Lung (tissue), 12 donors: ENCODE data around the gene ARHGEF7. TPM values are rescaled to one million over a fixed set of nuclear protein-coding genes. Genes with fewer than 3 reads are reported as not detected.

Experiments used
- ATAC-seq: fragments of 200-7000 bp; cut with Tn5 transposase; one replicate; pipeline ENCODE4 v1.9.1; 2020; ENCODE audit warnings: moderate number of reproducible peaks; ENCODE audit not compliant: insufficient read depth, low FRiP score
- DNase-seq, 3 donors: peaks; one replicate each; pipeline ENCODE4 v3.0.0-alpha.2; 2013 to 2017
- H3K27ac ChIP-seq, 2 donors: one replicate each; pipeline ENCODE4 v1.5.1; 2013; ENCODE audit warnings: mild to moderate bottlenecking in 2 of 2, moderate library complexity in 2 of 2, control low read depth in 1 of 2, inconsistent platforms in 1 of 2, low read depth in 1 of 2, low read length in 1 of 2
- H3K27me3 ChIP-seq, 3 donors: one replicate each; pipeline ENCODE4 v1.5.1; 2013; ENCODE audit warnings: low read length in 2 of 3; ENCODE audit not compliant: control insufficient read depth in 3 of 3, insufficient read depth in 3 of 3
- H3K36me3 ChIP-seq, 4 donors: one replicate each; pipeline ENCODE4 v1.5.1; 2013; ENCODE audit warnings: low read length in 4 of 4, mild to moderate bottlenecking in 1 of 4, moderate library complexity in 1 of 4; ENCODE audit not compliant: control insufficient read depth in 4 of 4, insufficient read depth in 4 of 4
- H3K4me1 ChIP-seq, 5 donors: one replicate each; pipeline ENCODE4 v1.5.1; 2013; ENCODE audit warnings: low read length in 5 of 5, mild to moderate bottlenecking in 2 of 5, moderate library complexity in 1 of 5; ENCODE audit not compliant: control insufficient read depth in 5 of 5, insufficient read depth in 5 of 5
- H3K4me3 ChIP-seq: one replicate; pipeline ENCODE4 v1.5.1; 2013; ENCODE audit warnings: mild to moderate bottlenecking, control low read depth, moderate library complexity
- H3K9ac ChIP-seq, 2 donors: one replicate each; pipeline ENCODE4 v1.5.1; 2013; ENCODE audit warnings: low read length in 2 of 2, control low read depth in 1 of 2; ENCODE audit not compliant: insufficient read depth in 1 of 2
- H3K9me3 ChIP-seq, 4 donors: one replicate each; pipeline ENCODE4 v1.5.1; 2013; ENCODE audit warnings: low read length in 3 of 4, mild to moderate bottlenecking in 1 of 4, moderate library complexity in 1 of 4; ENCODE audit not compliant: control insufficient read depth in 4 of 4, insufficient read depth in 3 of 4
- CTCF ChIP-seq: IDR thresholded peaks from 2 replicates; pipeline ENCODE4 v1.5.1; 2012; ENCODE audit warnings: mild to moderate bottlenecking; ENCODE audit errors: control extremely low read depth, extremely low read depth
- WGBS, 2 donors: extraction: QIAGEN DNeasy Blood & Tissue Kit; methylation state at CpG; one replicate each; pipeline ENCODE4 v1.1.7; 2013; 5-methylcytosine and 5-hydroxymethylcytosine counted together
- polyA plus RNA-seq, 2 donors: library from polyadenylated mRNA; stranded (reverse); fragments of 200-250 nt; gene quantifications; one replicate each; pipeline ENCODE4 v1.2.1, GENCODE V29; 2013
- total RNA-seq, 2 donors: library from RNA; depleted of rRNA in 1 of 2; stranded (reverse); fragments of >200 nt in 1 of 2; gene quantifications; one replicate each; pipeline ENCODE4 v1.2.1, GENCODE V29; 2014 to 2021
- donor health status: control.
- donor health status: control.
- donor health status: Bipolar disorder and iron deficiency.
- donor health status: healthy.
- donor health status: DM: yes; HTN: yes; CAD: no.

The ARHGEF7 gene
- total and polyA plus RNA-seq, 4 donors, result 20.9 to 143 (median 37.8) TPM

DNA sequence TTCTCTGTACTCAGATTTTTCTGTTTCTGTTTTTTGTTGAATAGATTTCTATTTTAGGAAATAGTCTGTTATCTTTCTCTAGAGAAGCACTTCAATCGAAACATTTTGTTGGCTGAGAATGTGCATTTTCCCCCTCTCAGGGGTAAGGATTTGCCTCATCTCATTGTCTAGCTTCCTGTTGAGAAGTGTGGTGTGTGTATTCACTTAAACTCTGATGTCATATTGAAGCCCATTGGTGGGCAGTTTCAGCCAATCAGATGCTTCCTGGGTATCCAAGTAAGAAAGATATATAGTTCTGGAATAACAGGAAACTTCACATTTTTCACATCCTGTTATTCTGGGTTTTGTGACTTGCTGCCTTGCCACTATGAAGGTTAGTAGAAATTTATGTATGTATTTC is 87.6 kb downstream of the ARHGEF7 start:
- Histone ChIP-seq H3K27ac (no peak overlapping the region), H3K9ac (peak overlapping the region in 1 of 2 donors; percentile 96), H3K27me3 (no peaks in the 10 kb centered on the region), H3K36me3 (peaks cover 0 to 4% (median 1%) of the 10 kb centered on the region in 4 donors), H3K4me3 (no peak overlapping the region), H3K9me3 (no peaks in the 10 kb centered on the region), H3K4me1 (peaks cover 5 to 33% (median 23%) of the 10 kb centered on the region in 5 donors)
- WGBS, 2 donors, result 5 to 13% methylated on average over 1 of the region's 1 CpG
- TF ChIP-seq CTCF, result no peak
- ATAC-seq (peak; percentile 20), DNase-seq (peak; percentile 80 to 91 (median 89))

GRCh38 chr13:111203736-111204389 is 88.8 kb downstream of the ARHGEF7 start:
- ATAC-seq (no peak), DNase-seq (peak in 1 of 3 donors; percentile 50)
- no peaks in the 10 kb centered on the region for H3K27me3 ChIP-seq
- H3K9ac ChIP-seq, result peak overlapping the region in 1 of 2 donors; percentile 96
- WGBS, 2 donors, result 46 to 47% methylated on average over 11 of the region's 11 CpGs
- peak overlapping the region; percentile 2 to 58 for H3K27ac ChIP-seq
- H3K36me3 ChIP-seq, result peaks cover 0 to 3% (median 1%) of the 10 kb centered on the region in 4 donors
- no peak for TF ChIP-seq CTCF
- no peak overlapping the region for H3K4me3 ChIP-seq
- no peaks in the 10 kb centered on the region for H3K9me3 ChIP-seq
- H3K4me1 ChIP-seq, result peaks cover 5 to 33% (median 23%) of the 10 kb centered on the region in 5 donors

GRCh38 chr13:111204438-111205177 is 89.5 kb downstream of the ARHGEF7 start:
- 41 to 47% methylated on average over 16 of the region's 16 CpGs for WGBS, 2 donors
- DNase-seq (peak; percentile 88 to 93 (median 90)), ATAC-seq (peak; percentile 39)
- Histone ChIP-seq H3K36me3 (peaks cover 0 to 3% (median 1%) of the 10 kb centered on the region in 4 donors), H3K9me3 (no peaks in the 10 kb centered on the region), H3K27ac (peak overlapping the region in 1 of 2 donors; percentile 84), H3K9ac (peak overlapping the region in 1 of 2 donors; percentile 96), H3K4me3 (no peak overlapping the region), H3K27me3 (no peaks in the 10 kb centered on the region), H3K4me1 (peaks cover 6 to 33% (median 23%) of the 10 kb centered on the region in 5 donors)
- TF ChIP-seq CTCF, result no peak
